ENCODE measurements around the gene GCHFR.

GRCh38 chr15:40775740-40776536, 12.1 kb downstream of the GCHFR start:
- TF ChIP-seq EZH2 (IDR thresholded peaks at IDR 0.05; ENCODE audit: borderline replicate concordance, insufficient read depth, low read length, poor library complexity, severe bottlenecking) (no peak), CTCF (IDR thresholded peaks at IDR 0.05; ENCODE audit: poor library complexity, severe bottlenecking) (no peak), MXI1 (conservative IDR thresholded peaks at IDR 0.05; ENCODE audit: poor library complexity, severe bottlenecking) (no peak), TAF1 (IDR thresholded peaks at IDR 0.05; ENCODE audit: low read depth) (no peak), POLR2AphosphoS5 (IDR thresholded peaks at IDR 0.05) (no peak)

All from neural cell (in vitro differentiated cells).